Common myeloid progenitor, CD34-positive (primary cell): ENCODE measurements around the gene SLC5A4.
"Not testable (repeated sequence)": the region's sequence is repeated elsewhere in the genome, so short reads cannot be mapped to it uniquely, and the experiment has no call there.

Experiments
- CTCF ChIA-PET: fragments of 350-600 bp; sonication (Branson Sonifier 250); formaldehyde crosslinking; loops from one replicate; lab custom pipeline; 2021; ENCODE audit warnings: antibody characterized with exemption; lab: Charles Lee
- POLR2A ChIA-PET: fragments of 350-600 bp; sonication (Branson Sonifier 250); formaldehyde crosslinking; loops from one replicate; lab custom pipeline; 2021; ENCODE audit warnings: antibody characterized with exemption; lab: Charles Lee
- DNase-seq, 3 donors: peaks; one replicate each; pipeline versions ENCODE4 v3.0.0 to v3.0.0-alpha.2; 2013
- H3K27ac ChIP-seq, 2 experiments: 1 replicate in 1 of 2; 2 replicates in 1 of 2; pipeline ENCODE4 v1.7.0; 2013; ENCODE audit warnings: inconsistent platforms in 2 of 2, low read length in 2 of 2, mild to moderate bottlenecking in 2 of 2, low read depth in 1 of 2, moderate library complexity in 1 of 2; ENCODE audit not compliant: severe bottlenecking in 2 of 2, insufficient read depth in 1 of 2, poor library complexity in 1 of 2
- H3K27me3 ChIP-seq, 5 experiments: replicated peaks in 2 of 5; 1 replicate in 3 of 5; 2 replicates in 2 of 5; pipeline versions ENCODE4 v1.6.1 to v1.7.0; 2013; ENCODE audit warnings: low read length in 4 of 5, mild to moderate bottlenecking in 2 of 5, moderate library complexity in 2 of 5, inconsistent platforms in 1 of 5; ENCODE audit not compliant: insufficient read depth in 5 of 5, control insufficient read depth in 4 of 5
- H3K36me3 ChIP-seq, 4 experiments: 1 replicate in 2 of 4; 2 replicates in 2 of 4; pipeline versions ENCODE4 v1.6.1 to v1.7.0; 2013; ENCODE audit warnings: low read length in 3 of 4, control low read depth in 1 of 4, mild to moderate bottlenecking in 1 of 4; ENCODE audit not compliant: control insufficient read depth in 4 of 4, insufficient read depth in 4 of 4
- H3K4me1 ChIP-seq, 4 experiments: 1 replicate in 3 of 4; 2 replicates in 1 of 4; pipeline versions ENCODE4 v1.6.1 to v1.7.1; 2013; ENCODE audit warnings: low read length in 3 of 4, mild to moderate bottlenecking in 3 of 4, control low read depth in 1 of 4, inconsistent platforms in 1 of 4, moderate library complexity in 1 of 4; ENCODE audit not compliant: control insufficient read depth in 4 of 4, insufficient read depth in 4 of 4; ENCODE audit errors: control extremely low read depth in 1 of 4
- H3K4me3 ChIP-seq, 7 experiments: 1 replicate in 4 of 7; 2 replicates in 3 of 7; pipeline versions ENCODE4 v1.5.1 to v1.7.0; 2013; ENCODE audit warnings: mild to moderate bottlenecking in 7 of 7, low read length in 6 of 7, moderate library complexity in 6 of 7, inconsistent platforms in 2 of 7, low read depth in 2 of 7, control low read depth in 1 of 7; ENCODE audit not compliant: insufficient read depth in 4 of 7, control insufficient read depth in 1 of 7; ENCODE audit errors: extremely low read depth in 1 of 7
- H3K9me3 ChIP-seq, 5 experiments: 1 replicate in 4 of 5; 2 replicates in 1 of 5; pipeline versions ENCODE4 v1.6.1 to v1.7.1; 2013; ENCODE audit warnings: low read length in 4 of 5, mild to moderate bottlenecking in 2 of 5, inconsistent platforms in 1 of 5, low read depth in 1 of 5, moderate library complexity in 1 of 5; ENCODE audit not compliant: control insufficient read depth in 4 of 5, insufficient read depth in 2 of 5; ENCODE audit errors: control extremely low read depth in 1 of 5
- WGBS: methylation state at CpG from one replicate; pipeline ENCODE4 v1.1.5; 2013; ENCODE audit not compliant: insufficient coverage; 5-methylcytosine and 5-hydroxymethylcytosine counted together

The SLC5A4 gene

DNA sequence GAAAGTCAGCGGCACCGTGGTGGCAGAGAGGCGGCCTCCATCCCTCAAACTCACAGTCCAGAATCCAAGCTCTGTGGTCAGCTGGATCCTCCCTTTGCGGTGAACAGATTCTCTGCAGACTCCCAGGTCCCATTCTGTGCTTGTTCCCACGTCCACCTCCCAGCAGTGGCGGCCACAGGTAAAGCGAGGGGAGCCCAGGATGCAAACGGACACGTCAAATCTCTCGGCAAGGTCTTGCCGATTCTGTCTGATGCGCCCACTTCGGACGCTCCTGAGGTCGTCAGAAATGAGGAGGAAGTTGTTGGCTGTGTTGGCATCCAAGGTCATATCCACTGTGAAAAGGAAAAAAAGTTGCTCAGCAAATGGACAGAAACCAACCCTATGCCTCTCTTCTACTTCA is 64.1 kb downstream of the SLC5A4 start:
- H3K9me3 ChIP-seq, POLR2A ChIA-PET, CTCF ChIA-PET, H3K27me3 ChIP-seq, H3K4me1 ChIP-seq, H3K4me3 ChIP-seq, H3K36me3 ChIP-seq, H3K27ac ChIP-seq, DNase-seq: not testable (repeated sequence)
- WGBS = 90% methylated on average over 12 of the region's 15 CpGs

DNA sequence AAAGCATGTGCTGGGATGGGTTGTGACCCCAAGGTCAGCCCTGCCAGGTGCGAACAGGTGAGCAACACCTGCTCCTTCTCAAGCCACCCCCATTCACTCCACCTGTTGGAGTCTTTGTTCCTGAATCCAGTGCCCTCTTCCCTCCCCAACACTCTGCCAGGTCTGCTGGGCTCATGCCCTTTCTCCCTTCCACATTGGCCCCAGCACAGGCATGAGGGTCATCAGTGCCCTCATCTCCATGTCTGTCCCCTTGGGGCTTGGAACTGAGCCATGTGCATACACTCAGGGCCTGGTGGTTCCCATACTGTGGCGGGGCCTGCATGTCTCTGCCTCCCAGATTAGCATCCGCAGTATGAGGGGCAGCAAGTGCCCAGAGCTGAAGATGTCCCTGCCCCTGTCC is 69.3 kb downstream of the SLC5A4 start:
- 100% methylated on average over 2 of the region's 3 CpGs for WGBS
- no peaks in the 10 kb centered on the region for H3K36me3 ChIP-seq
- no peaks in the 10 kb centered on the region for H3K9me3 ChIP-seq
- H3K27me3 ChIP-seq = peaks cover 0 to 7% (median 3%) of the 10 kb centered on the region in 5 experiments
- no peaks in the 10 kb centered on the region for H3K4me1 ChIP-seq
- CTCF ChIA-PET = no interaction called here
- POLR2A ChIA-PET = no interaction called here
- no peak for DNase-seq
- H3K27ac ChIP-seq = no peak overlapping the region
- H3K4me3 ChIP-seq = no peak overlapping the region

DNA sequence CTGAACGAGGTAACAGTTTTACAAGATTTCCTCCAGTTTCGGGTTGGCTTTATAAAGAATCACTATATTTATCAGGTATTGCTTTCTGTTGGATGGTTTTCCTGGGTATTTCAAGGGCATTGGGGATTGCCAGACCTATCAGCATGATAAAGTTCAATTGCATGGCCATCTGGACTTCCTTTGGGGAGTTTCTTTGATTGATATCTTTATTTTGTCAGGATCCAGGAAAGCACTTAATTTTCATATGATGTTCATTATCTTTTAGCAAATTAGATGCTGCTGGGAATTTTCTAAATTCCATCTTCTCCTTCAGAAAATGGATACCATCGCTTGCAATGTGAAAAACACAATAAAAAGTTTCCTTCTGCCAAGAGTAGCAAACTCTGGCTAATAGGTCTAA is 71.5 kb downstream of the SLC5A4 start:
- Histone ChIP-seq H3K9me3 (no peaks in the 10 kb centered on the region), H3K27ac (no peak overlapping the region), H3K4me1 (no peaks in the 10 kb centered on the region), H3K27me3 (peaks cover 0 to 20% (median 10%) of the 10 kb centered on the region in 5 experiments), H3K36me3 (no peaks in the 10 kb centered on the region), H3K4me3 (no peak overlapping the region)
- CTCF ChIA-PET = no interaction called here
- POLR2A ChIA-PET = no interaction called here
- WGBS = 100% methylated on average over 1 of the region's 3 CpGs
- DNase-seq = no peak

- WGBS = 92% methylated on average over 5 of the region's 6 CpGs
- H3K9me3 ChIP-seq = peaks cover 0 to 8% (median 7%) of the 10 kb centered on the region in 5 experiments
- H3K4me3 ChIP-seq = no peak overlapping the region
- H3K27ac ChIP-seq = no peak overlapping the region
- H3K36me3 ChIP-seq = no peaks in the 10 kb centered on the region
- CTCF ChIA-PET = no interaction called here
- no peak for DNase-seq
- POLR2A ChIA-PET = no interaction called here
- H3K4me1 ChIP-seq = peaks cover 0 to 3% (median 2%) of the 10 kb centered on the region in 4 experiments
- peaks cover 2 to 43% (median 21%) of the 10 kb centered on the region in 5 experiments for H3K27me3 ChIP-seq
Measured at GRCh38 chr22:32181043-32181442, 74.1 kb downstream of the SLC5A4 start.

- H3K36me3 ChIP-seq = no peaks in the 10 kb centered on the region
- CTCF ChIA-PET = no interaction called here
- WGBS = 94% methylated on average over 3 of the region's 8 CpGs
- no peak overlapping the region for H3K27ac ChIP-seq
- peak in 1 of 3 donors; percentile 7 for DNase-seq
- no peak overlapping the region for H3K4me3 ChIP-seq
- POLR2A ChIA-PET = no interaction called here
- peaks cover 0 to 10% (median 7%) of the 10 kb centered on the region in 4 experiments for H3K4me1 ChIP-seq
- peaks cover 0 to 8% (median 7%) of the 10 kb centered on the region in 5 experiments for H3K9me3 ChIP-seq
- peaks cover 2 to 67% (median 28%) of the 10 kb centered on the region in 5 experiments for H3K27me3 ChIP-seq
Measured at GRCh38 chr22:32177221-32177765, 77.9 kb downstream of the SLC5A4 start.

GRCh38 chr22:32175683-32176644 is 79.2 kb downstream of the SLC5A4 start:
- Histone ChIP-seq H3K9me3 (peaks cover 0 to 8% (median 7%) of the 10 kb centered on the region in 5 experiments), H3K36me3 (no peaks in the 10 kb centered on the region), H3K4me3 (peak overlapping the region in 3 of 7 experiments; percentile 43 to 60 (median 48)), H3K27me3 (peaks cover 2 to 67% (median 25%) of the 10 kb centered on the region in 5 experiments), H3K4me1 (peaks cover 0 to 10% (median 7%) of the 10 kb centered on the region in 4 experiments), H3K27ac (no peak overlapping the region)
- DNase-seq = peak in 2 of 3 donors; percentile 14 to 35
- 6% methylated on average over 54 of the region's 73 CpGs for WGBS
- ChIA-PET CTCF (no interaction called here), POLR2A (no interaction called here)

DNA sequence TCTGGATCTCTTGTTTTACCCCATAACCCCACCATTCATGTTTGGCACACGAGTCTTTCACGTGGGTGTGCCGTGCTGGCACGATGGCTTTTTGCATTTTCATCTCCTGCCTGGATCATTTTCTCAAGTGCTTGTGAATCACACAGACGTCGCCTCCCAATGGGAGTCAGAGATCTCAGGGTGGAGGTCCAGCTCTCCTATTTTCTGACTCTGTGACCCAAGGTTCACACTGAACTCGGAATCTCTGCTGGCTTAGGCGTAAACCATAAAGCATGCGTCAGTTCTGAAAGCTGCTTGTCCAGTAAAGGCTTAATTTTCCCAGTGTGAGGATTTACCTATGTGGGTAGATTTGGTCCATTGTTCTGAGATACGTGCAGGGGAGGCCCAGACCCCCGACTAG is 80.0 kb downstream of the SLC5A4 start:
- no peak overlapping the region for H3K27ac ChIP-seq
- no peak overlapping the region for H3K4me3 ChIP-seq
- ChIA-PET POLR2A (no interaction called here), CTCF (no interaction called here)
- peaks cover 0 to 10% (median 7%) of the 10 kb centered on the region in 4 experiments for H3K4me1 ChIP-seq
- no peaks in the 10 kb centered on the region for H3K36me3 ChIP-seq
- H3K27me3 ChIP-seq = peaks cover 2 to 61% (median 21%) of the 10 kb centered on the region in 5 experiments
- 96% methylated on average over 11 of the region's 11 CpGs for WGBS
- H3K9me3 ChIP-seq = peaks cover 0 to 8% (median 7%) of the 10 kb centered on the region in 5 experiments
- DNase-seq = no peak
